Cerebellar cortex (tissue), 1 donor: ENCODE data around the gene FCHO2.

Experiments used
- DNase-seq: peaks from one replicate; pipeline ENCODE4 v3.0.0-alpha.2; 2015; ENCODE audit warnings: low spot score

Gene FCHO2

GRCh38 chr5:73137563-73138530, 182.0 kb downstream of the FCHO2 start:
- no peak for DNase-seq

- DNase-seq: no peak
These were observed 183.6 kb downstream of the FCHO2 start for GRCh38 chr5:73139485-73139884.
